DOHH2 (cell line): ENCODE results near the gene ADGB.

Source experiments
- H3F3A ChIP-seq: fragments of 200-600 bp; sonication (generic), shearing (Covaris generic); 2 replicates; pipeline ENCODE4 v1.6.0; 2016; ENCODE audit warnings: antibody characterized with exemption, mild to moderate bottlenecking; ENCODE audit not compliant: control insufficient read depth, insufficient read depth
- H3K27ac ChIP-seq: fragments of 200-600 bp; sonication (generic); 2 replicates; pipeline ENCODE4 v1.5.1; 2014; ENCODE audit warnings: low read depth, mild to moderate bottlenecking, low read length, moderate library complexity
- H3K27me3 ChIP-seq: fragments of 200-600 bp; sonication (generic); 2 replicates; pipeline ENCODE4 v1.6.1; 2014; ENCODE audit warnings: mild to moderate bottlenecking, low read length, mixed read lengths; ENCODE audit not compliant: control insufficient read depth
- H3K36me3 ChIP-seq: fragments of 200-600 bp; sonication (generic); 2 replicates; pipeline ENCODE4 v1.6.1; 2014; ENCODE audit warnings: mild to moderate bottlenecking, low read length, moderate library complexity, mixed read lengths; ENCODE audit not compliant: control insufficient read depth
- H3K4me1 ChIP-seq: fragments of 200-600 bp; sonication (generic); 2 replicates; pipeline ENCODE4 v1.6.1; 2014; ENCODE audit warnings: mild to moderate bottlenecking, low read length, mixed read lengths; ENCODE audit not compliant: control insufficient read depth
- H3K4me2 ChIP-seq: fragments of 200-600 bp; sonication (generic); 2 replicates; pipeline ENCODE4 v1.6.0; 2014; ENCODE audit warnings: mild to moderate bottlenecking, low read length, moderate library complexity
- H3K4me3 ChIP-seq: fragments of 200-600 bp; sonication (generic); 2 replicates; pipeline ENCODE4 v1.5.1; 2014; ENCODE audit warnings: mild to moderate bottlenecking, low read length, mixed read lengths
- H3K79me2 ChIP-seq: fragments of 200-600 bp; sonication (generic); 2 replicates; pipeline ENCODE4 v1.6.1; 2014; ENCODE audit warnings: mild to moderate bottlenecking, low read length, mixed read lengths; ENCODE audit not compliant: control insufficient read depth
- H3K9me2 ChIP-seq: fragments of 200-600 bp; sonication (generic); replicated peaks from 2 replicates; pipeline ENCODE4 v1.6.1; 2014; ENCODE audit warnings: mild to moderate bottlenecking, low read length, mixed read lengths; ENCODE audit not compliant: control insufficient read depth
- H3K9me3 ChIP-seq: fragments of 200-600 bp; sonication (generic); 2 replicates; pipeline ENCODE4 v1.6.1; 2014; ENCODE audit warnings: antibody characterized with exemption, low read length, mixed read lengths; ENCODE audit not compliant: control insufficient read depth, insufficient read depth
- H4K20me1 ChIP-seq: fragments of 200-600 bp; sonication (generic); 2 replicates; pipeline ENCODE4 v1.6.0; 2014; ENCODE audit warnings: low read depth, mild to moderate bottlenecking, antibody characterized with exemption, low read length, moderate library complexity; ENCODE audit not compliant: control insufficient read depth, insufficient read depth
- CTCF ChIP-seq: fragments of 200-600 bp; sonication (generic); IDR thresholded peaks from one replicate; pipeline ENCODE4 v1.5.1; 2014; ENCODE audit warnings: antibody characterized with exemption, mild to moderate bottlenecking, low read depth, low read length; ENCODE audit not compliant: poor library complexity, severe bottlenecking
- EZH2phosphoT487 ChIP-seq: fragments of 200-600 bp; sonication (generic); IDR thresholded peaks from 2 replicates; pipeline ENCODE4 v1.6.1; 2017; ENCODE audit warnings: borderline replicate concordance, mild to moderate bottlenecking, antibody characterized with exemption, low read length, moderate library complexity, mixed read lengths

Gene ADGB

GRCh38 chr6:146857980-146858347 lies 259.2 kb downstream of the ADGB start:
- H3K4me1 ChIP-seq = peaks cover 4% of the 10 kb centered on the region; the same call in 1 of the 2 replicates
- no peaks in the 10 kb centered on the region for H3K36me3 ChIP-seq
- H3K27ac ChIP-seq = no peak overlapping the region
- no peaks in the 10 kb centered on the region for H3K79me2 ChIP-seq
- no peaks in the 10 kb centered on the region for H3F3A ChIP-seq
- TF ChIP-seq CTCF (no peak), EZH2phosphoT487 (no peak)
- peak overlapping the region; percentile 46; the same call in 1 of the 2 replicates for H3K4me2 ChIP-seq
- H4K20me1 ChIP-seq = no peaks in the 10 kb centered on the region
- no peaks in the 10 kb centered on the region for H3K9me3 ChIP-seq
- H3K4me3 ChIP-seq = no peak overlapping the region; the same call in 1 of the 2 replicates
- H3K9me2 ChIP-seq = no peaks in the 10 kb centered on the region
- H3K27me3 ChIP-seq = no peaks in the 10 kb centered on the region

GRCh38 chr6:146859206-146859605 lies 260.4 kb downstream of the ADGB start:
- Histone ChIP-seq H3K9me2 (no peaks in the 10 kb centered on the region), H3F3A (no peaks in the 10 kb centered on the region), H3K79me2 (no peaks in the 10 kb centered on the region), H3K27ac (no peak overlapping the region), H3K27me3 (no peaks in the 10 kb centered on the region), H3K4me1 (peaks cover 4% of the 10 kb centered on the region; the same call in 1 of the 2 replicates), H4K20me1 (no peaks in the 10 kb centered on the region), H3K4me3 (no peak overlapping the region), H3K36me3 (no peaks in the 10 kb centered on the region), H3K9me3 (no peaks in the 10 kb centered on the region), H3K4me2 (no peak overlapping the region)
- no peak for TF ChIP-seq CTCF

GRCh38 chr6:146859795-146860495 lies 261.2 kb downstream of the ADGB start:
- H3K4me2 ChIP-seq = no peak overlapping the region
- H3K4me3 ChIP-seq = no peak overlapping the region
- H3K9me2 ChIP-seq = no peaks in the 10 kb centered on the region
- H3K4me1 ChIP-seq = peaks cover 4% of the 10 kb centered on the region; the same call in 1 of the 2 replicates
- no peak for TF ChIP-seq CTCF
- no peak for TF ChIP-seq EZH2phosphoT487
- no peaks in the 10 kb centered on the region for H3F3A ChIP-seq
- no peak overlapping the region for H3K27ac ChIP-seq
- no peaks in the 10 kb centered on the region for H3K79me2 ChIP-seq
- H3K27me3 ChIP-seq = no peaks in the 10 kb centered on the region
- no peaks in the 10 kb centered on the region for H4K20me1 ChIP-seq
- no peaks in the 10 kb centered on the region for H3K36me3 ChIP-seq
- H3K9me3 ChIP-seq = no peaks in the 10 kb centered on the region

- no peaks in the 10 kb centered on the region for H3F3A ChIP-seq
- TF ChIP-seq EZH2phosphoT487 = no peak
- TF ChIP-seq CTCF = no peak
- no peak overlapping the region for H3K4me3 ChIP-seq
- H3K4me2 ChIP-seq = no peak overlapping the region
- no peaks in the 10 kb centered on the region for H4K20me1 ChIP-seq
- no peaks in the 10 kb centered on the region for H3K27me3 ChIP-seq
- H3K9me2 ChIP-seq = no peaks in the 10 kb centered on the region
- no peaks in the 10 kb centered on the region for H3K9me3 ChIP-seq
- H3K36me3 ChIP-seq = no peaks in the 10 kb centered on the region
- no peak overlapping the region for H3K27ac ChIP-seq
- H3K4me1 ChIP-seq = peaks cover 4% of the 10 kb centered on the region; the same call in 1 of the 2 replicates
- no peaks in the 10 kb centered on the region for H3K79me2 ChIP-seq
Observed at GRCh38 chr6:146860583-146860982, 261.8 kb downstream of the ADGB start.
